ENCODE measurements around the gene ANKRD66. TPM values are rescaled to one million over a fixed set of nuclear protein-coding genes. Genes with fewer than 3 reads are reported as not detected.

Gene ANKRD66
- total and polyA plus RNA-seq, 4 donors = not detected

- H3K27me3 ChIP-seq (ENCODE audit: control insufficient read depth in 4 of 4, insufficient read depth in 4 of 4, low read length in 3 of 4) = peaks cover 0 to 2% (median 0%) of the 10 kb centered on the region in 4 donors
- 57% methylated on average over 1 of the region's 1 CpG for WGBS
These were observed 9.1 kb downstream of the ANKRD66 start for GRCh38 chr6:46755865-46756264.

More at GRCh38 chr6:46755865-46756264, 9.1 kb downstream of the ANKRD66 start:
- no peak overlapping the region for H3K4me3 ChIP-seq (ENCODE audit: low read depth in 1 of 3, low read length in 3 of 3)
- no peaks in the 10 kb centered on the region for H3K9me3 ChIP-seq (ENCODE audit: control insufficient read depth in 4 of 4, low read length in 3 of 4)
- H3K27ac ChIP-seq (ENCODE audit: low read depth in 1 of 2, low read length in 2 of 2) = no peak overlapping the region
- TF ChIP-seq ZBTB33 (IDR thresholded peaks at IDR 0.05) = no peak
- TF ChIP-seq RXRA (IDR thresholded peaks at IDR 0.05) = no peak
- no peak for TF ChIP-seq JUND (IDR thresholded peaks at IDR 0.05)
- TF ChIP-seq MAX (IDR thresholded peaks at IDR 0.05) = no peak
- no peak for TF ChIP-seq EGR1 (IDR thresholded peaks at IDR 0.05; ENCODE audit: low read depth in 2 of 2)
- TF ChIP-seq REST (IDR thresholded peaks at IDR 0.05) = no peak
- no peak for TF ChIP-seq HNF4G (IDR thresholded peaks at IDR 0.05)
- TF ChIP-seq HNF4A (conservative IDR thresholded peaks at IDR 0.05) = no peak
- TF ChIP-seq RAD21 (IDR thresholded peaks at IDR 0.05) = no peak
- TF ChIP-seq SP1 (IDR thresholded peaks at IDR 0.05) = no peak
- TF ChIP-seq CTCF (IDR thresholded peaks at IDR 0.05; ENCODE audit: low read depth, low read length, missing input control) = no peak
- no peak for TF ChIP-seq FOXA1 (IDR thresholded peaks at IDR 0.05)
- no peak for TF ChIP-seq FOXA2 (IDR thresholded peaks at IDR 0.05)
- TF ChIP-seq NR2F2 (IDR thresholded peaks at IDR 0.05) = no peak
- TF ChIP-seq GABPA (IDR thresholded peaks at IDR 0.05 in 1 of 2, conservative IDR thresholded peaks at IDR 0.05 in 1 of 2) = no peak
- DNase-seq (ENCODE audit: low spot score) = no peak
- H3K4me1 ChIP-seq (ENCODE audit: control insufficient read depth in 4 of 4, insufficient read depth in 4 of 4, low read length in 3 of 4) = no peaks in the 10 kb centered on the region
- H3K9ac ChIP-seq (ENCODE audit: low read depth in 1 of 2, low read length in 2 of 2) = no peak overlapping the region
- no peaks in the 10 kb centered on the region for H3K36me3 ChIP-seq (ENCODE audit: control insufficient read depth in 4 of 4, insufficient read depth in 3 of 4, low read depth in 1 of 4, low read length in 3 of 4)
